Astrocyte of the cerebellum (primary cell): ENCODE data around the gene TSPAN5.

ENCODE experiments used
- DNase-seq: peaks from one replicate; pipeline ENCODE4 v3.0.0-alpha.2; 2011; ENCODE audit warnings: low read depth
- H3K4me3 ChIP-seq: 2 replicates; pipeline ENCODE4 v1.5.1; 2011; ENCODE audit warnings: mild to moderate bottlenecking, low read depth, low read length, moderate library complexity
- CTCF ChIP-seq: IDR thresholded peaks from 2 replicates; pipeline ENCODE4 v1.5.1; 2012; ENCODE audit warnings: low read length, low read depth, moderate library complexity, mild to moderate bottlenecking; ENCODE audit errors: missing control alignments
- in situ Hi-C: cut with HindIII; loops from 2 replicates; pipeline ENCODE4 v1.10.0; 2017; ENCODE audit warnings: low sequenced_read_pairs

TSPAN5 gene

GRCh38 chr4:98611677-98612317 lies 46.6 kb downstream of the TSPAN5 start:
- TF ChIP-seq CTCF, result no peak
- in situ Hi-C loops, result no loop called here
- DNase-seq, result no peak
- H3K4me3 ChIP-seq, result no peak overlapping the region

- no peak overlapping the region for H3K4me3 ChIP-seq
- DNase-seq, result no peak
- no peak for TF ChIP-seq CTCF
- in situ Hi-C loops, result no loop called here
Measured at GRCh38 chr4:98610926-98611676, 47.3 kb downstream of the TSPAN5 start.

GRCh38 chr4:98610431-98610830 lies 48.0 kb downstream of the TSPAN5 start:
- no peak for TF ChIP-seq CTCF
- in situ Hi-C loops, result no loop called here
- H3K4me3 ChIP-seq, result no peak overlapping the region
- DNase-seq, result no peak

GRCh38 chr4:98609934-98610333 lies 48.5 kb downstream of the TSPAN5 start:
- DNase-seq, result no peak
- no peak for TF ChIP-seq CTCF

GRCh38 chr4:98608356-98608755 lies 50.1 kb downstream of the TSPAN5 start:
- no peak for TF ChIP-seq CTCF
- no peak overlapping the region for H3K4me3 ChIP-seq
- in situ Hi-C loops, result no loop called here
- DNase-seq, result no peak

More at GRCh38 chr4:98609934-98610333, 48.5 kb downstream of the TSPAN5 start:
- H3K4me3 ChIP-seq, result no peak overlapping the region
- in situ Hi-C loops, result no loop called here

GRCh38 chr4:98606894-98607293 lies 51.5 kb downstream of the TSPAN5 start:
- in situ Hi-C loops, result no loop called here
- no peak for DNase-seq
- H3K4me3 ChIP-seq, result no peak overlapping the region
- TF ChIP-seq CTCF, result no peak
